Limb (tissue), 2 donors: ENCODE data around the gene PROS1.
"Not testable (repeated sequence)": the region's sequence is repeated elsewhere in the genome, so short reads cannot be mapped to it uniquely, and the experiment has no call there.

ENCODE experiments used
- DNase-seq, 2 donors: peaks; one replicate each; pipeline ENCODE4 v3.0.0-alpha.2; 2016; ENCODE audit errors: extremely low spot score in 2 of 2

Gene PROS1

DNA sequence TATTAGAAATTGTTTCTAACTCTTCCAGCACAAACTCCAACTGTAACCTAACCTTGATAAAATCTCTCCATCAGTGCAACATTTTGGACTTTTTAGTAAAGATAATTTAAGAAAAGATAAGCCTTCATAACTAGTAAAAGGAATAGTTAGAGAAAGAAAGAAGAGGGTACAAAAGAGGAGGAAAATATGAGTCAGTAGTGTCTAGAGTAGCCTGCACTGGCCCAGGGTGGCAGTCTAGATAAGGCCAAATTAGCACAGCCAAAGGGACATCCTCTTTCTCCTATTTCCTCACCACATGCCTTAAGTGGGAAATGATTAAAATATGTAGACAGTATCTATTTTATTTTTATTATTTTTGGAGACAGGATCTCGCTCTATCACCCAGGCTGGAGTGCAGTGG, 3.7 kb downstream of the PROS1 start:
- DNase-seq, result no peak

DNA sequence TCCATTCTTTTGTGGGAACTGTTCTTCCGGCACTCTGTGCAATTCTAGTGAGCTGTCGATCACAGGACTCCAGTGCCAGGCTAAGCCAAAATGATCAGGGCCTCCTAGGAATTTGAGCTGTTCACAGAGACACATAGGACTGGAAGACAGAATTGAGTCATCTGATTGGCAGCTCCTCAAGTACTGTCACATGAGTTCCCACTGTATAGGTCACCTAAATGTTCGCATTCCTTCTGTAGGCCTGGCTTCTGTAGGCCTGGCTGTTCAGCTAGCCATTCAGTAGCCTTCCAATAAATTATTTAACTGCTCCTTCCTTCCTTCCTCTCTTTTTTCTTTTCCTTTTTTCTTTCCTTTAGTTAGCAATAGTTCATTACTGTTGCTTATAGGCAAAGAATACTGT, 4.3 kb downstream of the PROS1 start:
- DNase-seq, result no peak

DNA sequence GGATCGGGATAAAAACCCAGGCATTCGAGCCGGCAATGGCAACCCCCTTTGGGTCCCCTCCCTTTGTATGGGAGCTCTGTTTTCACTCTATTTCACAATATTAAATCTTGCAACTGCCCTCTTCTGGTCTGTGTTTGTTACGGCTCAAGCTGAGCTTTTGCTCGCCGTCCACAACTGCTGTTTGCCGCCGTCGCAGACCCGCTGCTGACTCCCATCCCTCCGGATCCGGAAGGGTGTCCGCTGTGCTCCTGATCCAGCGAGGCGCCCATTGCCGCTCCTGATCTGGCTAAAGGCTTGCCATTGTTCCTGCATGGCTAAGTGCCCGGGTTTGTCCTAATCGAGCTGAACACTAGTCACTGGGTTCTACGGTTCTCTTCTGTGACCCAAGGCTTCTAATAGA, 8.6 kb downstream of the PROS1 start:
- DNase-seq, result not testable (repeated sequence)

DNA sequence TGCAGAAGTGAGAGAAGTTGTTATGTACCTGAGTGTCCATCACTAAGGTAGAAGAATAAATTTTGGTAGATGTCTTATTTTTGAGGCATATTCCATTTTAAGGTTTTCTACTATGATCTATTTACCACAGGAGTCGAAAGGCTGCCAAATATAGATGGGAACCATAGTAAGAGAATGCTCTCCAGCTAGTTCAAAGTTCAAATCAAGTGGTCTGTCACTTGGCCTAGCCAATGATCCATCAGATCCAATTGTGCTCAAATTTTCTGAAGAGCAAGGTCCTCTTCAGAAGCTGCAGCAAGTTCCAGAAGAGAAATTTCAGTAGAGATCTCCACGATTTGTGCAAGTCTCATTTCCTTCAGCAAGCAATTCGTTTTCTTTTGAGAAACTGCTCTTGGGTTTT, 10.9 kb downstream of the PROS1 start:
- DNase-seq, result no peak

DNA sequence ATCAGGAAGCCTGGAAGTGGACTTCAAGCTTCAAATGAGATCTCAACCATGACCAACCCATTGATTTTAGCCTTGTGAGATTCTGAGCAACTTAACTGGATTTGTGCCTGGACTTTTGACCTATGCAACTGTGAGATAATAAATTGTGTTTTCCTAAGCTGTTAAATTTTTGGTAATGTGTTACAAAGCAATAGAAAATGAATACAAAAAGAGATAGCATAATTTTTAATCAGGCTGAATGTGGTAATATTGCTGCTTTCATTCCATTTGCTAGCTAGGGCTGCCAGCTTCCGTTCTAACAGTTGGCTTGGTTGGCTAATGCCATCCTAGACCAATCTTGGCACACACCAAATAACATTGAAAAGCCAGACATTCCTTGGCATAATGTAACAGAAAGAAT, 12.2 kb downstream of the PROS1 start:
- no peak for DNase-seq

DNA sequence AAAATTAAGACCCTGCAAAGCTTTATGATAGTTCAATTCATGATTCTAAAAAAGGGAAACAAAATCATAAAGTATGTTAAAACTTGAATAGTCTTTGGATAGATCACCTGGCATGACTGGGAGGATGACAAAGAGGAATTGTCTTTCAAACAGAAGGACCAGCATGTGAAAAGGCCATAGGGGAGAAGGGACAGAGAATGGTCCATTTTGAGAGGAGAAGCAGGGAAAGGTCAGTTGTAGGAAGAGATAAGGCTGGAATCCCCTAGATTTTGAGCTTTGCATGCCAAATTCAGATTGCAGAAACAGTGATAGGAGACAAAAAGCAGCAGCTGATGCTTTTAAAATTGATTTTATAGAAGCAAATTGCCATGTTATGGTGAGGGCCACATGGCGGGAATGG, 12.7 kb downstream of the PROS1 start:
- no peak for DNase-seq

DNA sequence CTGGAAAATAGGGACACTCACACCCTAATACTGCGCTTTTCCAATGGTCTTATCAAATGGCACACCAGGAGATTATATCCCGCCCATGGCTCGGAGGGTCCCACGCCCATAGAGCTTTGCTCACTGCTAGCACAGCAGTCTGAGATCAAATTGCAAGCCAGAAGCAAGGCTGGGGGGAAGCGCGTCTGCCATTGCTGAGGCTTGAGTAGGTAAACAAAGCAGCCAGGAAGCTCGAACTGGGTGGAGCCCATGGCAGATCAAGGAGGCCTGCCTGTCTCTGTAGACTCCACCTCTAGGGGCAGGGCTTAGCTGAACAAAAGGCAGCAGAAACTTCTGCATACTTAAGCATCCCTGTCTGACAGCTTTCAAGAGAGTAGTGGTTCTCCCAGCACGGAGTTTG, 23.7 kb downstream of the PROS1 start:
- not testable (repeated sequence) for DNase-seq

DNA sequence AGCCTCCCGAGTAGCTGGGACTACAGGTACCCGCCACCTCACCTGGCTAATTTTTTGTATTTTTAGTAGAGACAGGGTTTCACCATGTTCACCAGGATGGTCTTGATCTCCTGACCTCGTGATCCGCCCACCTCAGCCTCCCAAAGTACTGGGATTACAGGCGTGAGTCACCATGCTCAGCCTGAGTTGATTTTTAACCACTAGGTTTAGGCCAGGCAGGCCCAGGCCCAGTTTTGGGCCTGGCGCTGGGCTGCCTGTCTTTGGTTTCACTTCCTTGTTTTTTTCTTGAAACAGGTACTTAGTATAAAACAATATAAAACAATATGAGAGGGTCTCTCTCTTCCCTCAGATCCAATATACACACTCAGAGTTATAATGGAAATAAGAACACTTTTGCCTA, 36.2 kb downstream of the PROS1 start:
- not testable (repeated sequence) for DNase-seq

DNA sequence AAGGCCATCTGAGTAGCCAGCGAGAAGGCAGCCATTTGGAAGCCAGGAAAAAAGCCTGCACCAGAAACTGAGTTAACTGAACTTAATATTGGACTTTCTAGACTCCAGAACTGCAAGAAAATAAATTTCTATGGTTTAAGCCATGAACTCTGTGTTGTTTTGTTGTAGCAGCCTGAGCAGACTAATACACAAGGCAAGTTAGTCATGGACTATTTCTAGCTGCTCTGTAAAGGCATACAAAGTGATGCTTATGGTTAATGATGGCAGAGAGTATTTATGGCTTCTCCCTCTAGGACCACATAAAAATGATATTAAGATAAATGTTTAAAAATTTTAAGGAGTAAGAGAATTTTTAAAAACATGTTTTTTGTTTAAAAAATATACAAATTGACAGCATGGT, 37.1 kb downstream of the PROS1 start:
- no peak for DNase-seq

DNA sequence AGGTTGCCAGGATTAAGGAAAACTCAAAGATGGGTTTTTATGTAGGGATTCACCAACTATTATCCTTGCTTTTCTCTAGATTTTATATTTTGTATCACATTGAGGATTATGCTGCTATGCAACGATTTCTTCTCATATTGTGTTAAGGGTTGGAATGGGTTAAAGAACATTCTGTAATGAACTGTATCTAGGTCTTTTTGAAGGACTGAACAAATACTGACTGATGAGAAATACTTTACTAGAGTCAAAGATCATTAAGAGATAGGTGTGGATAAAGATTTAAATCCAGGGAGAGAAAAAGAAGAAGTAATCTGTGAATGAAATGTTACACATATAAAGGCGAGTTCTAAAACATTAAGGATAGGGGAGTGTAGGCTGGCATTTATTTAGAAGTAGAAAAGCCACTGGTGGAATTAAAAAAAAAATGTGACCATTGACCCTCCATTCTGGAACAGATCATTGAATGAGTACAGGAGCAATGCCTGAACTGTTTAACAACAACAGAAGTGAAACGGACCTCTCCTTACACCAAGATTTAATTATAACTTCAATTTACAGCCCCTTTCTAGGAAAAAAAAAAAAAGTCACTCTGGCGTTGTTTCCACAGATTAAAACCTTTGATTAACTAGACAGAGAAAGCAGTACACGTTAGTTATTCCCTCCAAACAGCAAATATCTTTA, 39.2 kb downstream of the PROS1 start:
- no peak for DNase-seq

DNA sequence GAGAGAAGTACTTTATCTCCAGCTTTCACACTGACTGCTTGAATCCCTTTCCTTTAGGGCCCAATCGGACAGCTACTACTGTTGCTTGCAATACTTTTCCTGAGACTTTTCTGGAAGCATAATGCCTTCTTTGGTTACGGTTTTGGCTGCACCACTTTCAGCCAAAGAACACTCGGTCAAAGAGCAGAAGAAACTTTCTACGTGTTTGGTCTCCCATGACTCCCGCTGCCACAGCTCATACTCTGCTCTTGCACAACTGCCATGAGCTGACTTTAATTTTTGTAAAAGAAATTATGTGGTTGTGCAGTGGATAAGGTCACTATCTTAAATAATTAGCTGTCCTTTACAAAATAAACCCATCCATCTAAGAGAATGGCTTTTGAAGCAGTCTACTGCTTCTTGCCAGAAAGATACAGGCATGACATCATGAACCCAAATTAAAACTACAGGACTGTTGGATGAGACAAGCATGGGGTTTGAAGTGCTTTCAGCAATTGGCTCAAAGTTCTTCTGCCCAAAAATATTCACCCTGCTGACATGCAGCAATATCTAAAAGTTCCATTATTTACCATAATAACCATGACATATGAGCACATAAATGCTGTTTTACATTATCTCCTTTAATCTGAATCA, 42.0 kb downstream of the PROS1 start:
- DNase-seq, result no peak

DNA sequence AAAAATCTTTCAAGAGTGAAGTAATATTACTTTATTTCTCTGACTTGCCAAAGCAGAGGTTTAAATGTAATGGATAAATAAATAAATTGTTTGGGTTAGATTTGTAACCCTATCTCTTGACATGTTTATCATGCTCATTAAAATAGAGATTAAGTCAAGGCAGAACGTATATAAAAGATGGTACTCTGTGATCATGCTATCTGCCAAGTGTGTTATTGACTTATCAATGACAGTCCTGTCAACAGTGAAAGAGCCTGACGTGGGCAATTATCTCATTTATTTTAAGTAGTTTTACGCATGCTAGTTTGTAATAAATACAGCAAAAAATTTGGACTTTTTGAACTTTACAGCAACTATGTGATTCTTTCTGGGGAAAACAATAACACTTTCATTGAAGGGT, 43.7 kb downstream of the PROS1 start:
- DNase-seq, result no peak

DNA sequence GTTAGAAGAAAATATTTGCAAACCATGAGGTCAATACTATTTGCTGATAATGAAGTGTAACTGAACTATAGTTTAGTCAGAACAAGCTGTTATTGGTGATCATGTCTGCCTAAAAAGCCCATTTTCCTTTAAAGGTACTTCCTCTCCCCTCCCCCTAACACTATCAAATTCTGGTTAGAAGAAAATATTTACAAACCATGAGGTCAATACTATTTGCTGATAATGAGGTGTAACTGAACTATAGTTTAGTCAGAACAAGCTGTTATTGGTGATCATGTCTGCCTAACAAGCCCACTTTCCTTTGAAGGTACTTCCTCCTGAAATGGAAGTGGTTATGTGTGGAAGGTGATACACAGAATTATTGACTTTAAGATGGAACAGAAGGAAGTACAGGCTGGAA, 46.9 kb downstream of the PROS1 start:
- DNase-seq, result no peak

DNA sequence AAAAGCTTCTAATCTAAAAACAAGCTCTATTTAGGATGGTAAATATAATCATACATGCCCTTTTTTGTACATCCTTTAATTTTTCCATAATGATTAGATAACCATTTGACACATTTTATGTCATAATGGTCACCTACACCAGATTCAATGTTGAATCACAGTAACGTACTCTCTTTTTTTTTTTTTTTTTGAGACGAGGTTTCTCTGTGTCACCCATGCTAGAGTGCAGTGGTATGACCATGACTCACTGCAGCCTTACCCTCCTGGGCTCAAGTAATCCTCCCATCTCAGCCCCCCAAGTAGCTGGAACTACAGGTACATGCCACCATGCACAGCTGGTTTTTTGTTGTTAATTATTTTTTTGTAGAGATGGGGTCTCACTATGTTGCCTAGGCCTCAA, 49.2 kb downstream of the PROS1 start:
- DNase-seq, result no peak

DNA sequence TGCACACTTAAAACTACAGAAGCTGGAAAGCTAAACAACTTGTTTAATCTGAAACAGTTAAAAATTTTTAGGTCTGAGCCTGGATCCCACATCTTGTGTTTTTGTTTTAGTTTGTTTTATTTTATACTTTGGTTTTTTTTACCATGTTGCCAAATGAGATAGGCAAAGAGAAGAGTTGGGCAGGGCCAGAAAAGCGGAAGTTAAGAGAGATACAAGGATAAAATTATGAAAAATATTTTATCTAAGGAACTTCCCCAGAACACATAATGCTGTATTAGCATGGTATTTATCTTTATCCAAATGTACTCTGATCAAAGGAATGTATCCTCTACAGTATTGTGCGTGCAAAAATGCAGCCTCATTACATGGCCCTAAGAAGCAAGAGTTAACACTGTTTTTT, 50.7 kb downstream of the PROS1 start:
- DNase-seq, result no peak

DNA sequence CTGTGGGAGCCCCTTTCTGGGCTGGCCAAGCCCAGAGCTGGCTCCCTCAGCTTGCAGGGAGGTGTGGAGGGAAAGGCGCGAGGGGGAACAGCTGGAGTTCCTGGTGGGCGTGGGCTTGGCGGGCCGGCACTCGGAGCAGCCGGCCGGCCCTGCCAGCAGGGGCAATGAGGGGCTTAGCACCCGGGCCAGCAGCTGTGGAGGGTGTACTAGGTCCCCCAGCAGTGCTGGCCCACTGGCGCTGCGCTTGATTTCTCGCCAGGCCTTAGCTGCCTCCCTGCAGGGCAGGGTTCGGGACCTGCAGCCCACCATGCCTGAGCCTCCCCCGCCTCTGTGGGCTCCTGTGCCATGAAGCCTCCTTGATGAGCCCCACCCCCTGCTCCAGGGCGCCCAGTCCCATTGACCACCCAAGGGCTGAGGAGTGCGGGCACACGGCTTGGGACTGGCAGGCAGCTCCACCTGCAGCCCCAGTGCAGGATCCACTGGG, 56.1 kb downstream of the PROS1 start:
- DNase-seq, result not testable (repeated sequence)

DNA sequence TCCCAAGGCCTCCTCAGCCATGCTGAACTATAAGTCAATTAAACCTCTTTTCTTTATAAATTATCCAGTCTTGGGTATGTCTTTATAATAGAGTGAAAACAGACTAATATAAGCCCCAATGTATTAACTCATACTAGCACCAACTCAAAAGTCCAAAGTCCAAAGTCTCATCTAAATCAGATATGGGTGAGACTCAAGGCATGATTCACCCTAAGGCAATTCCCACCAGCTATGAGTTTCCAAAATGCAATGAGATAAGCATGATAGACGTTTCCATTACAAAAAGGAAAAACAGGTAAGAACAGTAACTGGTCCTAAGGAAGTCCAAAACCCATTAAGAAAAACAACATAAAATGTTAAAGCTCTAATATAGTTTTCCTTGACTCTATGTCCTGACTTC, 60.1 kb downstream of the PROS1 start:
- DNase-seq, result not testable (repeated sequence)

DNA sequence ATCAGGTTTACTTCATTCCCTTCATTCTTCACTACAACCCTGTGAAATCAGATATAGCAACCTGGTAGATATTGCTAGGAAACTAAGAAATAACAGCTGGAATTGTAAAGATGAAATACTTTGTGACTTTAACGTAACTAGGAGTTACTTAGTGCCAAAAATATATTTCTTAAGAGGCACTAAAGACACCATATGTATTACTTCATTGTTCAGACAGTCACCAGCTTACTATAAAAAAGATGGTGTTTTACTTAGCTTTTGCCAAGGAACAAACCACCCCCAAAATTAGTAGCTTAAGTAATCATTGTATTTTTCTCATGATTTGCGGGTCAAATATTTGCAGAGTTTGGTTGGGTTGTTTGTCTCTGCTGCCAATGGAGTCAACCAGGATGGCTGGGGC, 62.5 kb downstream of the PROS1 start:
- DNase-seq, result no peak

DNA sequence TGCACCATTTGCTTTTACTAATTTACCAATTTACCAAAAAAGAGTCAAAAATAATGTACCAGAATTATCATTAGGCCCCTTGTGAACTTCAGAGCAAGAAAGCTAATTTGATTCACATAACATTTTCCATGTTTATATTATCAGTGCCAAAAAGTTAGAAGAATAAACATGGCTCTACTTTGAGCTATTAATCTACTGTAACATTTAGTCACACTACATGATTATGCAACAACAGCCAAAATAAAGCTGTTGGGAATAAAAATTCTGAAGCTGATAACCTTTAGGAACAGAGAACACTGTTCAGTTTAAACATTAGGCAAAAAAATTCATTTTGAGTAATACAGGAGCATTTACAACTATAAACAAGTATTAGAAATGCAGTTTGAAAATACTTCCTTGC, 63.6 kb downstream of the PROS1 start:
- no peak for DNase-seq

DNA sequence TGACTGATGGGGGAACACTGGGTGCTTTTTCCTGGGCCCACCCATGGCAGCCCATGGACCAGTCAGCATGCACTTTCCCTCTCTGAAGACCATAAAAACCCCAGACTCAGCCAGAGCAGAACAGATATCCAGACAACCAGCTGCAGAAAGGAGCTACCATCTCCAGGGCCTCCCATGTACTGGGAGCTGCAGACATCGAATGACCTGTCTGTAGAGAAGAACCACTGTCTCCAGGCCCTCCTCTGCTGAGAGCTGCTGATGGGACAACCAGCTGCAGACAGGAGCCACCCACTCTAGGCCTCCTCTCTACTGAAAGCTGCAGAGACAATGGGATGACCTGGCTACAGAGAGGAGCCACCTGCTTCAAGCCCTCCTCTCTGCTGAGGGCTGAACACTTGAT, 66.6 kb downstream of the PROS1 start:
- DNase-seq, result no peak

DNA sequence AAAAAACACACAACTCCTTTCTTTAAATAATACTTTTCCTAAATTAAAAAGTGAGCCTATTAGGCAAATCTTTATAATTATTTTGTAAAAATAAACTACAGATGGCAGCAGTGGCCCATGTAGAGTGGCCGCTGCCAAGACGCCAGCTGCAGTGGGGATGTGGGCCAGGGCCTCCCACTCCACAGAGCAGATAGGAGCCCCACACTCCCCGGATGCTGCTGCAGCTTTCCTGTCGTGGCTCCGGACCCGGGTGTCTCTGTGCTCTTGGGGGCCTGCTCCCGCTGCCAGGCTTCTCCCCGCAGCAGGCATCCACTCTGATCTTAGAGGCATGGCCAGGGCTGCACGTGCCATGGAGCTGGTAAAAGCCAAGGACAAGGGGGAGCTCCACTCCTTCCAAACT, 67.5 kb downstream of the PROS1 start:
- DNase-seq, result no peak

DNA sequence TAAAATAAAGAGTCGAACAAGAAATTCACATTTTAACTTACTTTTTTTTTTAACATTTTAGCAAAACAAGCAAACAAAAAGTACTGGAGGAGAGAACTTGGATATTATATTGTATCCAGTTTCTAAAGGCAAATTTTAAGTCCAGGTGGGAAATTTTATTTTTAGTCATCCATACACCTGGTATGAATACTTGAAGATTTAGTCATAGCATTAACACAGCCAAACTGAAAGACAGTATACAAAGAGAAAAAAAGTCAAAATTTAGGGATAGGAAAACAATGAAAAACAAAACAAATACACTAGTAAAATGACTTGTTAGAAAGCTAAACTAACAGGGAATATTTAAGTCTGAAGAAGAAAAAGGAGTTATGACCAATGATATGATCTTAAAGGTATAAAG, 69.1 kb downstream of the PROS1 start:
- no peak for DNase-seq

DNA sequence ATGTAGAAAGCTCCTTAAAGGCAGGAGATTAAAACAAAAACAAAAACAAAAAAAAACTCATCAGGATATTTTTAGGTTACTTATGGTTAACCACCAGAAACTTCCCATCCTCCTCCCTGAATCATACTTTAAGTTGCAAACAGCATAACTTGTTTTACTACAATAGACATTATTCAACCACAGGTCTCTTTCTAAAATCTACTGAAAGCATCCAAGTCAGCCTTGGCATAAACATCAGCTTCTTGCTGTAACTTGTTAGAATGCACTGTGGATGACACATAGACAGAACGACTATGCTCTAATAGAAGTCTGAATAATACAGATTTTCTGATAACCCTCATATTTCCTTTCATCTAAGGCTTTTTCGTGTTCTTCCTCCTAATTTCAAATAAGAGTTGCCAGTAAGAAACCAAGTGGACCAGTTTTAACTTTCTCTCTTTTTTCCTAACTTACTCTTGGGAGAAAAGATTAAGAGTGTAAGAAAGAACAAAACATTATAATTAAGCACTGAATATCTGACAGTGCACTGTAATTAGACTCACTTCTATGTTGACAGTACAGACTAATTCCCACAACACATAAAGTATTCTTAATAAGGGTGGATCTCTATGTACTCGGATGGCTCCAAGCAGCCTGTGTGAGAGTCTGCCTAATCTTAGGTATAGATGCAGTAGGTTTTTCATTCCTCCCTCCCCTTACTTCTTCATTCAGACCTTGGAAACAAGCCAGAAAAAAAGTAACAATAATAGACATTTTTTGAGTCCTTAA, 95.3 kb downstream of the PROS1 start:
- not testable (repeated sequence) for DNase-seq
